Osteocyte (in vitro differentiated cells): ENCODE results near the gene R3HDM4. TPM values are rescaled to one million over a fixed set of nuclear protein-coding genes. Genes with fewer than 3 reads are reported as not detected.
A peak's percentile ranks its signal among the peaks of the same experiment; 100 is the strongest.

Source experiments
- DNase-seq: peaks from one replicate; pipeline ENCODE4 v3.0.0; 2021; ENCODE audit warnings: mixed read lengths; ENCODE audit not compliant: unreplicated experiment; ENCODE audit errors: extremely low spot score
- H3K27ac Mint-ChIP-seq: one replicate; pipeline ENCODE4 v1.8.0; 2021; ENCODE audit warnings: mild to moderate bottlenecking, mixed read lengths; ENCODE audit not compliant: unreplicated experiment
- H3K27me3 Mint-ChIP-seq: one replicate; pipeline ENCODE4 v1.8.0; 2021; ENCODE audit warnings: mixed read lengths; ENCODE audit not compliant: unreplicated experiment
- H3K36me3 Mint-ChIP-seq: one replicate; pipeline ENCODE4 v1.8.0; 2021; ENCODE audit warnings: mixed read lengths; ENCODE audit not compliant: unreplicated experiment
- H3K4me1 Mint-ChIP-seq: one replicate; pipeline ENCODE4 v1.8.0; 2021; ENCODE audit warnings: mixed read lengths; ENCODE audit not compliant: unreplicated experiment
- H3K4me3 Mint-ChIP-seq: one replicate; pipeline ENCODE4 v1.8.0; 2021; ENCODE audit warnings: mild to moderate bottlenecking, moderate library complexity, mixed read lengths; ENCODE audit not compliant: unreplicated experiment
- H3K9me3 Mint-ChIP-seq: one replicate; pipeline ENCODE4 v1.8.0; 2021; ENCODE audit warnings: mixed read lengths; ENCODE audit not compliant: unreplicated experiment
- CTCF ChIP-seq: fragments of 200-600 bp; sonication (generic); IDR thresholded peaks from 2 replicates; pipeline ENCODE4 v1.5.0; 2021; ENCODE audit warnings: antibody characterized with exemption, mild to moderate bottlenecking, moderate library complexity
- total RNA-seq: library from RNA; stranded (reverse); gene quantifications from 2 replicates; pipeline ENCODE4 v1.2.1, GENCODE V29; 2021

R3HDM4 gene
- total RNA-seq, 1 donor from 2014 or later: 63.5 TPM

- H3K9me3 Mint-ChIP-seq: no peaks in the 10 kb centered on the region
- H3K4me3 Mint-ChIP-seq: no peak overlapping the region
- no peak for DNase-seq
- no peaks in the 10 kb centered on the region for H3K27me3 Mint-ChIP-seq
- TF ChIP-seq CTCF: no peak
- no peak overlapping the region for H3K27ac Mint-ChIP-seq
- H3K4me1 Mint-ChIP-seq: peaks cover 29% of the 10 kb centered on the region
- H3K36me3 Mint-ChIP-seq: peaks cover 7% of the 10 kb centered on the region
Measured at GRCh38 chr19:928471-929202, 15.6 kb upstream of the R3HDM4 start.

DNA sequence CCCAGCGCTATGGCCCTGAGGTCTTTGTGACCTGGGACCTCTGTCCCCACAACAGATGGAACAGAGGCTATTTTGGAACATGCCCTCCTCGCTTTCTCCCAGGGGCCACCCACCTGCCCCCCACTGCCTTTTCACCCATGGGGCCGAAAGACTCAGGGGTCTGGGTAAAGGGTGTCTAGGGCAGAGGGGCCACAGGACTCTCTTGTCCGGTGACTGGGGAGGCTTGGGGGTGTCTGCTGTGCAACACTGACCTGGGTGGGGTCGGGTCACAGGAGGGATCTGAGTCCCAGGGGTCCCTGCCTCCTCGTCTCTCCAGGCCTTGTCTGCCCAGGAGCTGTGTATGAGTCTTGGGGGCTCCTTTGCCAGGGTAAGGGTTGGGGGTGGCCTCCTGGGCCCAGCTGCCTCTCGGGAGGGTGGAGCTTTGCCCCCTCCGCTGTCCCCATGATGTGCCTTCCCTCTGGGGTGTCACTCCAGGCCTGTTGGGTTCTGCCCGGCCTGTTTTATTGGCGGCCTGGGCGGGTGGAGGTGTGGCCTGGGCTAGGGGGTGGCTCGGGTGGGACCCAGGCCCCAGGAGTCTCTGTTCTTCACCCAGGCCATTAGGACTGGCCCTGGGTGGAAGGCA lies 14.9 kb upstream of the R3HDM4 start:
- H3K27me3 Mint-ChIP-seq: no peaks in the 10 kb centered on the region
- H3K36me3 Mint-ChIP-seq: peaks cover 7% of the 10 kb centered on the region
- no peak overlapping the region for H3K27ac Mint-ChIP-seq
- peaks cover 22% of the 10 kb centered on the region for H3K4me1 Mint-ChIP-seq
- no peak for TF ChIP-seq CTCF
- peak overlapping the region; percentile 81 for H3K4me3 Mint-ChIP-seq
- H3K9me3 Mint-ChIP-seq: no peaks in the 10 kb centered on the region
- no peak for DNase-seq

DNA sequence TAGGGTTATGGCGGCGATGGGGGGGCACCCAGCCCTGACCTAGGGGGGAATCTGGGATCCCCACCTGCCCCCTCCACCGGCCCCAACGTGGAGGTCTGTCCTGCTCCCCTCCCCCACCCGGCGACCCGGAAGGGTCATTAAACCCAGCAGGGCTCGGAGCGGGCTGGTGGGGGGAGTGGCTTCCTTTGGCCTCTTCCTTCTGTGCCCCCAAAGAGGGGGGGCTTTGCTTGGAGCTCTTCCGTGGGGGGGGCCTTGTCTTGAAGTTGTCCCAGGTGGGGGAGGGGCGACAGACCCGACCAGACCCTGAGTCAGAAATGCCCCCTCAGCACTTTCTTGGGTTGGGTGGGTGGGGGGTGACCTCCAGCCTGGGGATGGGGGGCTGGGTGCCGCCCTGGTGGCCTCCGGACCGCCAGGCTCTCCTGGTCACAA lies 14.3 kb upstream of the R3HDM4 start:
- Mint-ChIP-seq H3K27me3 (no peaks in the 10 kb centered on the region), H3K27ac (no peak overlapping the region), H3K4me1 (peaks cover 18% of the 10 kb centered on the region), H3K9me3 (no peaks in the 10 kb centered on the region), H3K4me3 (peak overlapping the region; percentile 81), H3K36me3 (peaks cover 7% of the 10 kb centered on the region)
- DNase-seq: no peak
- no peak for TF ChIP-seq CTCF

DNA sequence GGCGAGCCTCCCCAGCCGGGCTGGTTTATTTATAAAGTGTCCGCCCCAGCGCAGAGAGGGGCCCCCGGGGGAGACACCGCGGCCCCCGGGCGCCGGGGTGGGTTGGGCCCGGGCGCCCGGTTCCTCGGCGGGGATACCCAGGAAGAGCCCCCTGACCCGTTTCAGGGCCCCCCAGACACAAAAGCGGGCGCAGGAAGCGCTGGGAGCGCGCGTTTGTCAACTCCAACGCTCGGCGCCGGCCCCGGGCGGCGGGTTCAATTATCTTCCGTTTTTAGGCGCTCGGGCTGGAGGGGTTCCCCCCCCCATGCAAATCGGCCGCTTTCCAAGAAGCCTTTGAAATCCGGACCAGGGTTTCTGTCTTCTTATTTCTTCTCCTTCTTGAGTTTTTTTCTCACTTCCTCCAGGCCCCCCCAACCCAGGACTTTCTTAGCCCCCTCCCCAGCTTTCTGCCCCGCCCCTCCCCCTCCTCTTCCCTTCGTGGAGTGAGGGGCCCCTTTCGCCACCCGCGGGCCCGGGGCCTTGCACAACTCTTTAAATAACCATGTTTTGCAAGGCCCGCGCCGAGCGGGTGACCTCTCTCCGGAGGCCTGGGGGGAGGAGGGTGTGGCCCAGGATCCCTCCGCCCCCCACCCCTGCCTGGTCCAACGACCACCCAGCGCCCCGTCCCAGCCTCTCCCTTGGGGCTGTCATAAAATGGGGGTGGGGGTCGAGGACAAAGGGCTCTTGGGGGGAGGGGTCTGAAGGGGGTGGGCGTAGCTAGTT lies 13.8 kb upstream of the R3HDM4 start:
- H3K27ac Mint-ChIP-seq: no peak overlapping the region
- no peak for DNase-seq
- peaks cover 5% of the 10 kb centered on the region for H3K36me3 Mint-ChIP-seq
- H3K9me3 Mint-ChIP-seq: no peaks in the 10 kb centered on the region
- TF ChIP-seq CTCF: no peak
- H3K27me3 Mint-ChIP-seq: no peaks in the 10 kb centered on the region
- peak overlapping the region; percentile 81 for H3K4me3 Mint-ChIP-seq
- peaks cover 16% of the 10 kb centered on the region for H3K4me1 Mint-ChIP-seq

DNA sequence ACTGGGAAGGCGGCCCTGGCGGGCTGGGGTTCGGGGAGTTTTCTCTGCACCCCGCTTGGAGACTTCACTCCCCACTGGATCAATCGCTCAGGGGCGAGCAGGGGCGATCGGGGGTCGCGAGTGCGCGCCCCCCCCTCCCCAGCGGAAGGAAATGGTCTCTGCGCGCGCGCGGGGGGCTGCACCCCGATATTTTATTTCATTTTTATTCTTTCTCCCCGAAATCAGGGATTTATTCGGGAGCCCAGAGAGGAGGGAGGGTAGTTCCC lies 13.2 kb upstream of the R3HDM4 start:
- H3K27ac Mint-ChIP-seq: no peak overlapping the region
- no peaks in the 10 kb centered on the region for H3K9me3 Mint-ChIP-seq
- H3K4me1 Mint-ChIP-seq: peaks cover 17% of the 10 kb centered on the region
- no peak for TF ChIP-seq CTCF
- peak overlapping the region; percentile 81 for H3K4me3 Mint-ChIP-seq
- H3K36me3 Mint-ChIP-seq: peaks cover 5% of the 10 kb centered on the region
- DNase-seq: no peak
- H3K27me3 Mint-ChIP-seq: peaks cover 3% of the 10 kb centered on the region
